Psoas muscle (tissue), 8 donors: ENCODE results near the gene MAP2K1. TPM values are rescaled to one million over a fixed set of nuclear protein-coding genes. Genes with fewer than 3 reads are reported as not detected.
"Not testable (repeated sequence)": the region's sequence is repeated elsewhere in the genome, so short reads cannot be mapped to it uniquely, and the experiment has no call there.

Experiments
- ATAC-seq, 4 donors: fragments of 200-7000 bp; cut with Tn5 transposase; one replicate each; pipeline ENCODE4 v1.9.1; 2020; ENCODE audit warnings: moderate library complexity in 3 of 4, mild to moderate bottlenecking in 2 of 4
- DNase-seq, 2 donors: peaks; one replicate each; pipeline ENCODE4 v3.0.0-alpha.2; 2020
- H3K27ac ChIP-seq: fragments of 200-600 bp; one replicate; pipeline ENCODE4 v1.8.0; 2022
- H3K27me3 ChIP-seq, 3 donors: fragments of 200-600 bp in 1 of 3; one replicate each; pipeline versions ENCODE4 v1.6.1 to v1.8.0; 2013 to 2022; ENCODE audit warnings: low read length in 2 of 3, mild to moderate bottlenecking in 2 of 3, moderate library complexity in 1 of 3; ENCODE audit not compliant: insufficient read depth in 3 of 3
- H3K36me3 ChIP-seq, 2 donors: fragments of 200-600 bp in 1 of 2; one replicate each; pipeline versions ENCODE4 v1.6.1 to v1.8.0; 2013 to 2022; ENCODE audit warnings: low read depth in 1 of 2, mild to moderate bottlenecking in 1 of 2, moderate library complexity in 1 of 2; ENCODE audit not compliant: insufficient read depth in 1 of 2
- H3K4me1 ChIP-seq: fragments of 200-600 bp; one replicate; pipeline ENCODE4 v1.8.0; 2022
- H3K4me3 ChIP-seq: fragments of 200-600 bp; one replicate; pipeline ENCODE4 v1.8.0; 2022; ENCODE audit warnings: mild to moderate bottlenecking
- H3K9me3 ChIP-seq: fragments of 200-600 bp; one replicate; pipeline ENCODE4 v1.8.0; 2022
- CTCF ChIP-seq: fragments of 200-600 bp; IDR thresholded peaks from one replicate; pipeline ENCODE4 v1.8.0; 2022; ENCODE audit warnings: antibody characterized with exemption
- WGBS, 3 donors: extraction: QIAGEN DNeasy Blood & Tissue Kit; methylation state at CpG; one replicate each; pipeline versions ENCODE4 v1.1.6 to v1.1.7; 2013; 5-methylcytosine and 5-hydroxymethylcytosine counted together
- intact Hi-C, 2 donors: fragments of 100-400 bp; cut with DNase I; formaldehyde crosslinking; loops; one replicate each; pipeline versions ENCODE4 v1.11.0 to v1.14.2; 2022
- polyA plus RNA-seq, 3 donors: library from polyadenylated mRNA; stranded (reverse); fragments of 200-250 nt; gene quantifications; one replicate each; pipeline ENCODE4 v1.2.3, GENCODE V29; 2013
- total RNA-seq, 4 donors: library from RNA; stranded (reverse); fragmentation: NEBNext Ultra II Directional in 2 of 4; extraction: Animal tissue kit (Norgen Biotek cat#: 25700) in 2 of 4; gene quantifications; one replicate each; pipeline versions ENCODE4 v1.2.1 to v1.2.4, GENCODE V29; 2021 to 2023
- donor health status: healthy with polysubstance abuse.
- donor health status: DM: no; HTN: no; CAD: no; lungs with moderate emphysema.
- donor health status: Bipolar disorder and iron deficiency.
- donor health status: healthy.
- donor health status: DM: yes; HTN: yes; CAD: no.
- donor health status: DM: no; HTN: no; CAD: no.
- donor health status: DM: no; HTN: no; CAD: no.
- donor health status: DM: yes; HTN: yes; CAD: no.

Gene MAP2K1
- total and polyA plus RNA-seq, 7 donors = 56.3 to 135 (median 66.9) TPM

GRCh38 chr15:66459818-66460615 is 73.3 kb downstream of the MAP2K1 start:
- Histone ChIP-seq H3K4me3 (no peak overlapping the region), H3K36me3 (peaks cover 0 to 3% of the 10 kb centered on the region in 2 donors), H3K4me1 (no peaks in the 10 kb centered on the region), H3K27me3 (no peaks in the 10 kb centered on the region), H3K27ac (no peak overlapping the region), H3K9me3 (no peaks in the 10 kb centered on the region)
- 93 to 96% (median 94%) methylated on average over 3 of the region's 3 CpGs for WGBS, 3 donors
- no peak for ATAC-seq
- no peak for TF ChIP-seq CTCF
- no peak for DNase-seq
- intact Hi-C loops = no loop called here

- H3K9me3 ChIP-seq, intact Hi-C loops, H3K27ac ChIP-seq, H3K27me3 ChIP-seq, DNase-seq, H3K36me3 ChIP-seq, ATAC-seq, H3K4me3 ChIP-seq, H3K4me1 ChIP-seq: not testable (repeated sequence)
- 97 to 98% (median 98%) methylated on average over 6 of the region's 6 CpGs for WGBS, 3 donors
Observed at GRCh38 chr15:66461294-66461693, 74.6 kb downstream of the MAP2K1 start.

GRCh38 chr15:66461917-66462316 is 75.2 kb downstream of the MAP2K1 start:
- intact Hi-C loops = no loop called here
- Histone ChIP-seq H3K4me1 (no peaks in the 10 kb centered on the region), H3K27me3 (no peaks in the 10 kb centered on the region), H3K9me3 (no peaks in the 10 kb centered on the region), H3K36me3 (peaks cover 0 to 3% of the 10 kb centered on the region in 2 donors), H3K27ac (no peak overlapping the region), H3K4me3 (no peak overlapping the region)
- ATAC-seq (no peak), DNase-seq (no peak)
- WGBS, 3 donors = 97 to 98% (median 97%) methylated on average over 2 of the region's 2 CpGs
- TF ChIP-seq CTCF = no peak

GRCh38 chr15:66462627-66463026 is 75.9 kb downstream of the MAP2K1 start:
- ATAC-seq (no peak), DNase-seq (no peak)
- Histone ChIP-seq H3K27me3 (no peaks in the 10 kb centered on the region), H3K36me3 (peaks cover 0 to 3% of the 10 kb centered on the region in 2 donors), H3K27ac (no peak overlapping the region), H3K9me3 (no peaks in the 10 kb centered on the region), H3K4me3 (no peak overlapping the region), H3K4me1 (no peaks in the 10 kb centered on the region)
- no peak for TF ChIP-seq CTCF
- intact Hi-C loops = no loop called here
- 73 to 83% (median 73%) methylated on average over 4 of the region's 4 CpGs for WGBS, 3 donors

- H3K9me3 ChIP-seq, ATAC-seq, H3K4me3 ChIP-seq, H3K27me3 ChIP-seq, intact Hi-C loops, H3K36me3 ChIP-seq, H3K27ac ChIP-seq, H3K4me1 ChIP-seq, DNase-seq: not testable (repeated sequence)
- 93 to 96% (median 96%) methylated on average over 6 of the region's 6 CpGs for WGBS, 3 donors
Observed at GRCh38 chr15:66465294-66465693, 78.6 kb downstream of the MAP2K1 start.

GRCh38 chr15:66467162-66468040 is 80.7 kb downstream of the MAP2K1 start:
- H3K36me3 ChIP-seq, DNase-seq, H3K27ac ChIP-seq, ATAC-seq, H3K9me3 ChIP-seq, H3K27me3 ChIP-seq, H3K4me1 ChIP-seq, H3K4me3 ChIP-seq, intact Hi-C loops: not testable (repeated sequence)
- 97 to 99% (median 98%) methylated on average over 11 of the region's 11 CpGs for WGBS, 3 donors

- intact Hi-C loops, ATAC-seq: not testable (repeated sequence)
- 81 to 88% (median 84%) methylated on average over 4 of the region's 4 CpGs for WGBS, 3 donors
Observed at GRCh38 chr15:66470825-66471224, 84.1 kb downstream of the MAP2K1 start.

More at GRCh38 chr15:66470825-66471224, 84.1 kb downstream of the MAP2K1 start:
- not testable (repeated sequence) for H3K36me3 ChIP-seq, H3K27me3 ChIP-seq, H3K9me3 ChIP-seq, H3K27ac ChIP-seq, DNase-seq, H3K4me3 ChIP-seq, H3K4me1 ChIP-seq
